D721Med (cell line): ENCODE measurements around the gene C7.

Experiments used
- DNase-seq: peaks from one replicate; pipeline ENCODE4 v3.0.0; 2011; ENCODE audit warnings: low spot score; ENCODE audit not compliant: insufficient read length
- FAIRE-seq: peaks from 2 replicates; lab custom pipeline; 2011; peaks lifted over from hg19 to GRCh38; lab: Jason Lieb, UNC
- TF ChIP-seq, protein P1 (sequence below): IDR thresholded peaks from 2 replicates; pipeline ENCODE4 v1.5.1; 2012; ENCODE audit warnings: mild to moderate bottlenecking, control low read depth; ENCODE audit not compliant: insufficient read depth; ENCODE audit errors: missing control alignments

The C7 gene

DNA sequence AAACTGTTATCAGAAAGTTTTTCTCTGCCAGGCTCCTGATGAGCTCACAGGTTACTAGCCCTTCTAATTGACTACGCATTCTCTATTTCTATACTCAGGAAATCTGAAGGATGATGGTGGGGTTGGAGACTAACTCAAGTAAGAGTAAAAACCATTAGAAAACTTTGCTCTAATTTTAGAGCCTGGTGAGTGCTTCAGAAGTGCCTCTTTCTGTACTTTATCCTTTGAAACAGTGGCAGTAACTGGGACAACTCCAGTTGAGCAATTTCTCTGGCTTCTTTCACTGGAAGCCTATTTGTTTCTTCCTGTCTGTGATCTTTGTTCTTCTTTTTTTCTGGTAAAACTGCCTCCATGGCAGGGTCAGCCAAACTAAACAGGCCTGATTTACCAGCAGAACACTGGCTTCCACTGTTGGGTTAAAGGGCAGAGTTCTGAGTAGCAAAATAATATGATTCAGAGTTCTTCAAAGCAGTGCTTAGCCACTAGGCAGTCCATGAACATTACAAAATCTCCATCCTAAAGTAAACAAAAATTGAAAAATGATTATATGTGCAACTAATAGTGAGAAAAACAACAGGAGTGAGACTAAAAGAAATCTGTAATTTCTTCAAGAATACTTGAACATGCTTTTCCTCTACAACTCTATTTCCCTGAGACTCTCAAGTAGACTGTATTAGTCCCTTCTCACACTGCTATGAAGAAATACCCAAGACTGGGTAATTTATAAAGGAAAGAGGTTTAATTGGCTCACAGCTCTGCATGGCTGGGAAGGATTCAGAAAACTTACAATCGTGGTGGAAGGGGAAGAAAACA is 82.1 kb downstream of the C7 start:
- TF ChIP-seq, protein P1, sequence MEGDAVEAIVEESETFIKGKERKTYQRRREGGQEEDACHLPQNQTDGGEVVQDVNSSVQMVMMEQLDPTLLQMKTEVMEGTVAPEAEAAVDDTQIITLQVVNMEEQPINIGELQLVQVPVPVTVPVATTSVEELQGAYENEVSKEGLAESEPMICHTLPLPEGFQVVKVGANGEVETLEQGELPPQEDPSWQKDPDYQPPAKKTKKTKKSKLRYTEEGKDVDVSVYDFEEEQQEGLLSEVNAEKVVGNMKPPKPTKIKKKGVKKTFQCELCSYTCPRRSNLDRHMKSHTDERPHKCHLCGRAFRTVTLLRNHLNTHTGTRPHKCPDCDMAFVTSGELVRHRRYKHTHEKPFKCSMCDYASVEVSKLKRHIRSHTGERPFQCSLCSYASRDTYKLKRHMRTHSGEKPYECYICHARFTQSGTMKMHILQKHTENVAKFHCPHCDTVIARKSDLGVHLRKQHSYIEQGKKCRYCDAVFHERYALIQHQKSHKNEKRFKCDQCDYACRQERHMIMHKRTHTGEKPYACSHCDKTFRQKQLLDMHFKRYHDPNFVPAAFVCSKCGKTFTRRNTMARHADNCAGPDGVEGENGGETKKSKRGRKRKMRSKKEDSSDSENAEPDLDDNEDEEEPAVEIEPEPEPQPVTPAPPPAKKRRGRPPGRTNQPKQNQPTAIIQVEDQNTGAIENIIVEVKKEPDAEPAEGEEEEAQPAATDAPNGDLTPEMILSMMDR, result no peak
- DNase-seq (no peak), FAIRE-seq (no peak)

DNA sequence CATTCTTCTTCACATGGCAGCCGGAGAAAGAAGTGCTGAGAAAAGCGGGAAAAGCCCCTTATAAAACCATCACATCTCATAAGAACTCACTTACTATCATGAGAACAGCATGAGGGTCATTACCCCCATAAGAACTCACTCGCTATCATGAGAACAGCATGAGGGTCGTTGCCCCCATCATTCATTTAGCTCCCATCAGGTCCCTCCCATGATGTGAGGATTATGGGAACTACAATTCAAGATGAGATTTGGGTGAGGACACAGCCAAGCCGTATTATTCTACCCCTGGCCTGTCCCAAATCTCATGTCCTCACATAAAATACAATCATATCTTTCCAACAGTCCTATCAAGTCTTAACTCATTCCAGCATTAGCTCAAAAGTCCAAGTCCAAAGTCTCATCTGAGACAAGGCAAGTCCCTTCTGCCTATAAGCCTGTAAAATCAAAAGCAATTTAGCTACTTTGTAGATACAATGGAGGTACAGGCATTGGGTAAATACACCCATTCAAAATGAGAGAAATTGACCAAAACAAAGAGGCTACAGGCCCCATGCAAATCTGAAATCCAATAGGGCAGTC is 82.8 kb downstream of the C7 start:
- DNase-seq (no peak), FAIRE-seq (no peak)
- TF ChIP-seq, protein P1, result no peak

DNA sequence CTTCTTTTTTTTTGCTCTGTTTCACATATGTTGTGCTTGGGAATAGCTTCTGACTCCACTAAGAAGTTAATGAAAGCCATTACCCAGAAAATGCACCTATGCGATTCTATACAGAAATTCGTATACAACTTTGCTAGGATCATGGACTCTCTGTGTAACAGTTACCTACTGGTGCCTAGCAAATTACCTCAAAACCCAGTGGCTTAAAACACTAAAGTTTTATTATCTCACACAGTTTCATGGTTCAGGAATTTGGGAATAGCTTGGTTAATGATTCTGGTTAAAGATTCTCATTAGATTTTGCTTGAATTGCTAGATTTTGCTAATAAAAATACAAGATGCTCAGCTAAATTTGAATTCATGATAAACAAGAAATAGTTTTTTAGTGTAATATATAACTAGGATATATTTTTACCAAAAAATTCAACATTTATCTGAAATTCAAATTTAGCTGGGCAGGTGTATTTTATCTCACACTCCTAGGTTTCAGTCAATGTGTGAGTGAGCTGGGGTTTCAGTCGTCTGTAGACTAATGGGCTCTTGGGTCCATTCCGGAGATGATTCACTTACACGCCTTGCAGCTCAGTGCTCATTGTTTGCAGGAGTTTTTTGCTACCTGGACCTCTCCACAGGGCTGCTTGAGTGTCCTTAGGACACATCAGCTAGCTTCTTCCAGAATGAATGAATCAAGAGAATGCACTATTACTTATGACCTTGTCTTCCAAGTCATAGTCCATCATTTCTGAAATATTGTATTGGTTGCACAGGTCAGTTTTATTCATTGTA is 86.7 kb downstream of the C7 start:
- TF ChIP-seq, protein P1, result no peak
- DNase-seq (no peak), FAIRE-seq (no peak)

DNA sequence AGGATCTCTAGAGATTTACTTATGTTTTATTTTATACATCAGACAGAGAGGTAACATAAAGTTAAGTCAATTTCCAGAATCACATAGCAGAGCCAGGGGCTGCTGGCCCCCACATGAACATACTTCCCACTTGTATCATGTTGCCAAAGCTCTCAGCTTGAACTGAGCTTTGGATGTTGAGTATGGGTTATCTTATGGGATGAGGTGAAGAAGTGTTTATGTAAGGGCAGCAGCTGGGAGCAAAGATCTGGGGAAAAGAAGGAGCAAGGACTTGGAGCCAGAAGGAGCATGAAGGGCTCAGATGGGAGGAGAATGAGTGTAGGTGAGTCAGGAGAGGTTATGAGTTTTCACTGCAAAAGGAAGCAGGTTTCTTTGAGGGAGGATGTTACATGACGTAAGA is 89.8 kb downstream of the C7 start:
- TF ChIP-seq, protein P1, result no peak
- DNase-seq (no peak), FAIRE-seq (no peak)

DNA sequence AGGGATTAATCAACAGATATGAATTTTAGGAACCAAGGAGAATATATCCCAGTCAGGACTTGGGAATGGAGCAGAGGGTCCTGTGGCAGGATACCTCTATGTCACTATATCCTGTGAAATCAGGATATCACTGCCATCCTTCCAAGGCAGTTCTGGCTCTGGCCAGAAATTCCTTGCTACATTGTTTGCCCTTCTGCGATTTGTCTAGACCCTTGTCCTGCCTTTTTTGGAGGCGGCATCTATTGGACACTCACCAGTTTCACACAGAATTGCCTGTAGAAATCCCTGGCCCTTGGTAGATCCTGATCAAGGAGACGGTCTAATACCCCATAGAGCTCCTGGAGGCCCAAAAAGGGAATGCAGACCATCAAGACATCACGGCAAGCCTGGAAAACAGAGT is 90.7 kb downstream of the C7 start:
- FAIRE-seq (no peak), DNase-seq (no peak)
- TF ChIP-seq, protein P1, result no peak

DNA sequence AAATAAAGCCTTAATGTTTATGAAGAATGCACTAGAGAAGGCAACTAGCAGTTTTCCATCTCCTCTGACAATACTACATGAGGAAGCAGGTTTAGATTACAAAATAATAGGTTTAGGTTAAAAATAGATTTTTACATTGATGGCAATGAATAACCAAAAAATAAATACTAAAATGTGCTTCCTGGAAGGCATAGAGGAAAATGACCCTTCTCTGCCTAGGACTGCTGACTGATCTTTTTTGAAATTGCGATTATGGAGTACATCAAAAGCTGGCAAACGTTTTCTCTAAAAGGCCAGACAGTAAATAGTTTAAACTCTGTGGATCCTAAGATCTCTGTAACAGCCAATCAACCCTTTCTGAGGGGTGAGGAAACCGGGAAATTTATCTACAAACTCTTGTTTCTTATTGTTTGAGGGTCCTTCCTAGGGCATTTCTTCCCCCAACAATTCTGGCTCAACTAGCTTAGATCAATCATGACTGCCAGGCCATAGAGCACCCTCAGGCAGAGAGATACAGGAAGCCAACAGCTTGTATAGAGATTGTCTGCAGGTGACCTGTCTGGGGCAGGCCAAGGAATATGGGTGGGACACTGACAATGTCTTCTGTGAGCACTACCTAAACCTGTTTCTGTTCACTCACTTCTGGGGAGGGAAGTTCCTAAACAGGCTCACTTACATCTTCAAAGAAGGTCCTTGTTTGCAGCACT is 94.5 kb downstream of the C7 start:
- TF ChIP-seq, protein P1, result no peak
- DNase-seq, result no peak
- FAIRE-seq, result no peak
